Right lobe of liver (tissue), 4 donors: ENCODE results near the gene ZNF524.
"Not testable (repeated sequence)": the region's sequence is repeated elsewhere in the genome, so short reads cannot be mapped to it uniquely, and the experiment has no call there.

Source experiments
- POLR2A ChIP-seq: fragments of 450-650 bp; IDR thresholded peaks from one replicate; pipeline ENCODE4 v1.6.1; 2017; ENCODE audit warnings: antibody characterized with exemption, mild to moderate bottlenecking
- TF ChIP-seq, protein P1 (sequence below), 4 donors: fragments of 200-600 bp in 3 of 4; fragments of 450-650 bp in 1 of 4; IDR thresholded peaks; one replicate each; pipeline versions ENCODE4 v1.5.1 to v1.8.0; 2016 to 2022; ENCODE audit warnings: antibody characterized with exemption in 4 of 4, mild to moderate bottlenecking in 2 of 4
- donor health status: DM: no; HTN: no; CAD: no.
- donor health status: DM: no; HTN: no; CAD: no.
- donor health status: DM: no; HTN: yes; CAD: no.

DNA sequence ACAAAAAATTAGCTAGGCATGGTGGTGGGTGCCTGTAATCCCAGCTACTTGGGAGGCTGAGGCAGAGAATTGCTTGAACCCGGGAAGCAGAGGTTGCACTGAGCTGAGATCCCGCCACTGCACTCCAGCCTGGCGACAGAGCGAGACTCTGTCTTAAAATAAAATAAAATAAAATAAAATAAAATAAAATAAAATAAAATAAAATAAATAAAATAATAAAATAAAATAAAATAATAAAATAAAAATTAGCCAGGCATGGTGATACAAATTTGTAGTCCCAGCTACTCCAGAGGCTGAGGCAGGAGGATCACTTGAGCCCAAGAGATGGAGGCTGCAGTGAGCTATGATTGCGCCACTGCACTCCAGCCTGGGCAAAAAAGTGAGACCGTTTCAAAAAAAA, 26.2 kb upstream of the ZNF524 start:
- TF ChIP-seq, protein P1, sequence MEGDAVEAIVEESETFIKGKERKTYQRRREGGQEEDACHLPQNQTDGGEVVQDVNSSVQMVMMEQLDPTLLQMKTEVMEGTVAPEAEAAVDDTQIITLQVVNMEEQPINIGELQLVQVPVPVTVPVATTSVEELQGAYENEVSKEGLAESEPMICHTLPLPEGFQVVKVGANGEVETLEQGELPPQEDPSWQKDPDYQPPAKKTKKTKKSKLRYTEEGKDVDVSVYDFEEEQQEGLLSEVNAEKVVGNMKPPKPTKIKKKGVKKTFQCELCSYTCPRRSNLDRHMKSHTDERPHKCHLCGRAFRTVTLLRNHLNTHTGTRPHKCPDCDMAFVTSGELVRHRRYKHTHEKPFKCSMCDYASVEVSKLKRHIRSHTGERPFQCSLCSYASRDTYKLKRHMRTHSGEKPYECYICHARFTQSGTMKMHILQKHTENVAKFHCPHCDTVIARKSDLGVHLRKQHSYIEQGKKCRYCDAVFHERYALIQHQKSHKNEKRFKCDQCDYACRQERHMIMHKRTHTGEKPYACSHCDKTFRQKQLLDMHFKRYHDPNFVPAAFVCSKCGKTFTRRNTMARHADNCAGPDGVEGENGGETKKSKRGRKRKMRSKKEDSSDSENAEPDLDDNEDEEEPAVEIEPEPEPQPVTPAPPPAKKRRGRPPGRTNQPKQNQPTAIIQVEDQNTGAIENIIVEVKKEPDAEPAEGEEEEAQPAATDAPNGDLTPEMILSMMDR (IDR thresholded peaks at IDR 0.05) = not testable (repeated sequence)
- TF ChIP-seq POLR2A = not testable (repeated sequence)
